Measurements from ENCODE around the gene CRLF2.

DNA sequence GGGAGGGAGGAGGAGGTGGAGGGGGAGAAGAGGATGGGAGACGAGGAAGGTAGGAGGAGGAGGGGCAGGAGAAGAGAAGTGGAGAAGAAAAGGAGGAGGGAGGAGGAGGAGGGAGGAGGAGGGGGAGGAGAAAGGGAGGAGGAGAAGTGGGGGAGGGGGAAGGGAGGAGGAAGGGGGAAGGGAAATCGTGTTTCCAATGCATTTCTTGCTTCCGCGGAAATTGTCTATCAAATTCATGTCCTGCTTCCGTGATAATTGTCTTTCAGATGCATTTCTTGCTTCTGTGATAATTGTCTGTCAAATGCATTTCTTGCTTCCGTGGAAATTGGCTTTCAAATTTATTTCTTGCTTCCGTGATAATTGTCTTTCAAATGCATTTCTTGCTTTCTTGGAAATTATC is 43.3 kb downstream of the CRLF2 start:
- TF ChIP-seq, protein P1, sequence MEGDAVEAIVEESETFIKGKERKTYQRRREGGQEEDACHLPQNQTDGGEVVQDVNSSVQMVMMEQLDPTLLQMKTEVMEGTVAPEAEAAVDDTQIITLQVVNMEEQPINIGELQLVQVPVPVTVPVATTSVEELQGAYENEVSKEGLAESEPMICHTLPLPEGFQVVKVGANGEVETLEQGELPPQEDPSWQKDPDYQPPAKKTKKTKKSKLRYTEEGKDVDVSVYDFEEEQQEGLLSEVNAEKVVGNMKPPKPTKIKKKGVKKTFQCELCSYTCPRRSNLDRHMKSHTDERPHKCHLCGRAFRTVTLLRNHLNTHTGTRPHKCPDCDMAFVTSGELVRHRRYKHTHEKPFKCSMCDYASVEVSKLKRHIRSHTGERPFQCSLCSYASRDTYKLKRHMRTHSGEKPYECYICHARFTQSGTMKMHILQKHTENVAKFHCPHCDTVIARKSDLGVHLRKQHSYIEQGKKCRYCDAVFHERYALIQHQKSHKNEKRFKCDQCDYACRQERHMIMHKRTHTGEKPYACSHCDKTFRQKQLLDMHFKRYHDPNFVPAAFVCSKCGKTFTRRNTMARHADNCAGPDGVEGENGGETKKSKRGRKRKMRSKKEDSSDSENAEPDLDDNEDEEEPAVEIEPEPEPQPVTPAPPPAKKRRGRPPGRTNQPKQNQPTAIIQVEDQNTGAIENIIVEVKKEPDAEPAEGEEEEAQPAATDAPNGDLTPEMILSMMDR (IDR thresholded peaks at IDR 0.05): no peak
- TF ChIP-seq POLR2A (IDR thresholded peaks at IDR 0.05): no peak
